ENCODE data around the gene SLC25A53. TPM values are rescaled to one million over a fixed set of nuclear protein-coding genes. Genes with fewer than 3 reads are reported as not detected.

Gene SLC25A53
- total RNA-seq, 1 donor from 2014 or later = 8.5 TPM

DNA sequence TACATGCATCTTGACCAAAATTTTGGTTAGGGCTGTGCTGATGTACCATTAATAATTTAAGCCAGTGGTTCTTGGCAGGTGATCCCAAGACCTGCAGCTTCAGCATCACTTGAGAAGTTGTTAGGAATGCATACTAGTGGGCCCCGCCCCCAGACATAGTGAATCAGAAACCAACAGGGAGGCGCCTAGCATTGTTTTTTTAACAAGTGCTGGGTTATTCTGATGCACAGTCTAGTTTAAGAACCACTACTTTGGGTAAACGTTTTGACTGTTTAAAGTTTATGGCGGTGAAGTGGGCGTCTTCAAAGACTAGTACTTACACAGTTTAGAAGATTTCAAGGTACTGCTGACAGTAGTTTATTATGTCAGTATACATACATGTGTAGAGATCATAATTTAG, 33.0 kb upstream of the SLC25A53 start:
- Mint-ChIP-seq H3K4me1 (no peaks in the 10 kb centered on the region), H3K9me3 (peaks cover 11% of the 10 kb centered on the region), H3K36me3 (peaks cover 12% of the 10 kb centered on the region), H3K27me3 (ENCODE audit: low read depth) (no peaks in the 10 kb centered on the region), H3K27ac (no peak overlapping the region), H3K4me3 (no peak overlapping the region)
- TF ChIP-seq CTCF (IDR thresholded peaks at IDR 0.05; ENCODE audit: unreplicated experiment) = no peak
- no peak for DNase-seq (ENCODE audit: low spot score in 2 of 2, unreplicated experiment in 2 of 2)

- Mint-ChIP-seq H3K4me1 (no peaks in the 10 kb centered on the region), H3K9me3 (peaks cover 17% of the 10 kb centered on the region), H3K27me3 (ENCODE audit: low read depth) (no peaks in the 10 kb centered on the region), H3K36me3 (peaks cover 14% of the 10 kb centered on the region), H3K4me3 (no peak overlapping the region), H3K27ac (no peak overlapping the region)
- DNase-seq (ENCODE audit: low spot score in 2 of 2, unreplicated experiment in 2 of 2) = no peak
- no peak for TF ChIP-seq CTCF (IDR thresholded peaks at IDR 0.05; ENCODE audit: unreplicated experiment)
These were observed 31.1 kb upstream of the SLC25A53 start for GRCh38 chrX:104187931-104188330.

GRCh38 chrX:104183685-104184084, 26.9 kb upstream of the SLC25A53 start:
- Mint-ChIP-seq H3K36me3 (peaks cover 14% of the 10 kb centered on the region), H3K27me3 (ENCODE audit: low read depth) (no peaks in the 10 kb centered on the region), H3K4me3 (no peak overlapping the region), H3K27ac (no peak overlapping the region), H3K9me3 (peaks cover 29% of the 10 kb centered on the region), H3K4me1 (no peaks in the 10 kb centered on the region)
- no peak for DNase-seq (ENCODE audit: low spot score in 2 of 2, unreplicated experiment in 2 of 2)
- no peak for TF ChIP-seq CTCF (IDR thresholded peaks at IDR 0.05; ENCODE audit: unreplicated experiment)

GRCh38 chrX:104173841-104174240, 17.0 kb upstream of the SLC25A53 start:
- TF ChIP-seq CTCF (IDR thresholded peaks at IDR 0.05; ENCODE audit: unreplicated experiment) = no peak
- H3K9me3 Mint-ChIP-seq = peaks cover 22% of the 10 kb centered on the region
- no peaks in the 10 kb centered on the region for H3K27me3 Mint-ChIP-seq (ENCODE audit: low read depth)
- H3K4me1 Mint-ChIP-seq = no peaks in the 10 kb centered on the region
- H3K36me3 Mint-ChIP-seq = peaks cover 15% of the 10 kb centered on the region
- no peak for DNase-seq (ENCODE audit: low spot score in 2 of 2, unreplicated experiment in 2 of 2)
- H3K4me3 Mint-ChIP-seq = no peak overlapping the region
- no peak overlapping the region for H3K27ac Mint-ChIP-seq

- DNase-seq (ENCODE audit: low spot score in 2 of 2, unreplicated experiment in 2 of 2) = no peak
- H3K4me3 Mint-ChIP-seq = no peak overlapping the region
- no peaks in the 10 kb centered on the region for H3K27me3 Mint-ChIP-seq (ENCODE audit: low read depth)
- no peak for TF ChIP-seq CTCF (IDR thresholded peaks at IDR 0.05; ENCODE audit: unreplicated experiment)
- H3K27ac Mint-ChIP-seq = no peak overlapping the region
- H3K4me1 Mint-ChIP-seq = peaks cover 7% of the 10 kb centered on the region
- H3K9me3 Mint-ChIP-seq = peaks cover 18% of the 10 kb centered on the region
- H3K36me3 Mint-ChIP-seq = peaks cover 8% of the 10 kb centered on the region
These were observed 16.0 kb upstream of the SLC25A53 start for GRCh38 chrX:104172788-104173187.

- no peak overlapping the region for H3K4me3 Mint-ChIP-seq
- H3K9me3 Mint-ChIP-seq = peaks cover 12% of the 10 kb centered on the region
- no peak for TF ChIP-seq CTCF (IDR thresholded peaks at IDR 0.05; ENCODE audit: unreplicated experiment)
- H3K27me3 Mint-ChIP-seq (ENCODE audit: low read depth) = no peaks in the 10 kb centered on the region
- peaks cover 3% of the 10 kb centered on the region for H3K36me3 Mint-ChIP-seq
- no peak for DNase-seq (ENCODE audit: low spot score in 2 of 2, unreplicated experiment in 2 of 2)
- H3K4me1 Mint-ChIP-seq = peaks cover 11% of the 10 kb centered on the region
- no peak overlapping the region for H3K27ac Mint-ChIP-seq
These were observed 15.3 kb upstream of the SLC25A53 start for GRCh38 chrX:104172121-104172520.
